HepG2 (cell line): Measurements from ENCODE around the gene NOL4L. TPM values are rescaled to one million over a fixed set of nuclear protein-coding genes. Genes with fewer than 3 reads are reported as not detected.
A peak's percentile ranks its signal among the peaks of the same experiment; 100 is the strongest.

ENCODE experiments used
- AHR ChIP-seq: IDR thresholded peaks from 2 replicates; pipeline ENCODE4 v1.6.1; 2018; ENCODE audit warnings: missing genetic modification reagents, missing compliant biosample characterization
- AKNA ChIP-seq: sonication (generic); formaldehyde crosslinking; IDR thresholded peaks from 2 replicates; pipeline ENCODE4 v1.4.0; 2020; ENCODE audit warnings: missing genetic modification reagents, borderline replicate concordance
- CBFB ChIP-seq: sonication (generic); formaldehyde crosslinking; IDR thresholded peaks from 2 replicates; pipeline ENCODE4 v1.4.0; 2020; ENCODE audit warnings: missing genetic modification reagents
- CENPT ChIP-seq: sonication (generic); formaldehyde crosslinking; IDR thresholded peaks from 2 replicates; pipeline ENCODE4 v1.8.0; 2022; ENCODE audit warnings: low read depth, mild to moderate bottlenecking, moderate library complexity, missing genetic modification reagents
- EED ChIP-seq: sonication (generic); formaldehyde crosslinking; IDR thresholded peaks from 2 replicates; pipeline ENCODE4 v1.5.0; 2020; ENCODE audit warnings: mild to moderate bottlenecking, missing genetic modification reagents
- HBP1 ChIP-seq: IDR thresholded peaks from 2 replicates; pipeline ENCODE4 v1.6.1; 2016; ENCODE audit warnings: low read depth, control low read depth
- HNF4G ChIP-seq, 2 experiments: sonication (generic) in 1 of 2; formaldehyde crosslinking in 1 of 2; IDR thresholded peaks; 2 replicates each; pipeline versions ENCODE4 v1.4.0 to v1.6.1; 2011 to 2020; ENCODE audit warnings: borderline replicate concordance in 2 of 2, low read depth in 2 of 2, mild to moderate bottlenecking in 2 of 2, low read length in 1 of 2, missing genetic modification reagents in 1 of 2, moderate library complexity in 1 of 2
- IKZF1 ChIP-seq: fragments of 450-650 bp; IDR thresholded peaks from 2 replicates; pipeline ENCODE4 v1.7.1; 2016
- JDP2 ChIP-seq: sonication (generic); formaldehyde crosslinking; IDR thresholded peaks from 2 replicates; pipeline ENCODE4 v1.8.1; 2022; ENCODE audit warnings: missing genetic modification reagents, borderline replicate concordance
- KLF13 ChIP-seq: sonication (generic); formaldehyde crosslinking; IDR thresholded peaks from 2 replicates; pipeline ENCODE4 v1.4.0; 2020; ENCODE audit warnings: mild to moderate bottlenecking, missing genetic modification reagents
- NKX3-1 ChIP-seq: sonication (generic); formaldehyde crosslinking; IDR thresholded peaks from 2 replicates; pipeline ENCODE4 v1.5.0; 2020; ENCODE audit warnings: missing genetic modification reagents
- NONO ChIP-seq, 2 experiments: fragments of 450-650 bp in 1 of 2; sonication (generic) in 1 of 2; formaldehyde crosslinking in 1 of 2; IDR thresholded peaks in 1 of 2; conservative IDR thresholded peaks in 1 of 2; 2 replicates each; pipeline versions ENCODE4 v1.6.1 to v1.8.0; 2017 to 2022; ENCODE audit warnings: mild to moderate bottlenecking in 1 of 2, missing genetic modification reagents in 1 of 2, moderate library complexity in 1 of 2
- PAX8 ChIP-seq: sonication (generic); formaldehyde crosslinking; IDR thresholded peaks from 2 replicates; pipeline ENCODE4 v1.8.0; 2022; ENCODE audit warnings: mild to moderate bottlenecking, missing genetic modification reagents, borderline replicate concordance
- SPEN ChIP-seq: sonication (generic); formaldehyde crosslinking; IDR thresholded peaks from 2 replicates; pipeline ENCODE4 v1.5.1; 2020; ENCODE audit warnings: low read depth, mild to moderate bottlenecking, missing genetic modification reagents
- SRSF4 ChIP-seq: fragments of 200-400 bp; formaldehyde crosslinking; IDR thresholded peaks from one replicate; pipeline ENCODE4 v1.6.1; 2018; ENCODE audit warnings: mild to moderate bottlenecking, low read depth, low read length, moderate library complexity; ENCODE audit not compliant: poor library complexity, severe bottlenecking
- STAT5B ChIP-seq: sonication (generic); formaldehyde crosslinking; IDR thresholded peaks from 2 replicates; pipeline ENCODE4 v1.4.0; 2020; ENCODE audit warnings: missing genetic modification reagents
- SYNCRIP ChIP-seq: fragments of 200-400 bp; formaldehyde crosslinking; IDR thresholded peaks from 2 replicates; pipeline ENCODE4 v1.6.1; 2018; ENCODE audit warnings: mild to moderate bottlenecking, low read depth, low read length; ENCODE audit not compliant: insufficient read depth
- TEAD2 ChIP-seq: sonication (generic); formaldehyde crosslinking; IDR thresholded peaks from 2 replicates; pipeline ENCODE4 v1.9.0; 2021; ENCODE audit warnings: missing genetic modification reagents
- ZBTB8A ChIP-seq: sonication (generic); formaldehyde crosslinking; IDR thresholded peaks from 2 replicates; pipeline ENCODE4 v1.4.0; 2020; ENCODE audit warnings: mild to moderate bottlenecking, low read depth, missing genetic modification reagents, borderline replicate concordance
- ZC3H13 ChIP-seq: sonication (generic); formaldehyde crosslinking; IDR thresholded peaks from 2 replicates; pipeline ENCODE4 v1.8.1; 2023; ENCODE audit warnings: mild to moderate bottlenecking, missing genetic modification reagents, moderate library complexity
- ZNF317 ChIP-seq: sonication (generic); formaldehyde crosslinking; IDR thresholded peaks from 2 replicates; pipeline ENCODE4 v1.5.0; 2020; ENCODE audit warnings: mild to moderate bottlenecking, missing genetic modification reagents
- ZNF788 ChIP-seq: sonication (generic); formaldehyde crosslinking; IDR thresholded peaks from 2 replicates; pipeline ENCODE4 v1.5.0; 2020; ENCODE audit warnings: mild to moderate bottlenecking, missing genetic modification reagents, borderline replicate concordance
- polyA plus RNA-seq, 8 experiments: library from polyadenylated mRNA; depleted of rRNA in 3 of 8; stranded (reverse) in 7 of 8; unstranded in 1 of 8; fragments of >200 nt; fragmentation: Illumina TruSeq in 4 of 8; extraction: Trizol in 4 of 8; gene quantifications; 2 replicates each; pipeline versions ENCODE4 v1.2.1 to v1.2.3, GENCODE V29; 2011 to 2016; ENCODE audit warnings: low read depth in 4 of 8, missing spikeins in 1 of 8, mixed read lengths in 1 of 8; ENCODE audit not compliant: insufficient read depth in 1 of 8
- total RNA-seq, 5 experiments: library from RNA; depleted of rRNA; stranded (reverse); fragments of >200 nt; fragmentation: Illumina TruSeq; extraction: Trizol; gene quantifications; 2 replicates each; pipeline ENCODE4 v1.2.3, GENCODE V29; 2016; ENCODE audit warnings: low read depth in 1 of 5

NOL4L gene
- total and polyA plus RNA-seq, 2 of the 13 experiments (the other 11 are each of a cell fraction or from before 2014, with no cell fraction given) = 16.6 to 35.4 TPM

- 0 out of 2 replicates have a peak, but pooled peaks have one; percentile 27 for TF ChIP-seq AKNA
- peak; percentile 29 for TF ChIP-seq AHR
- no peak for TF ChIP-seq ZC3H13 (CRISPR knock-in tag)
- no peak for TF ChIP-seq STAT5B (CRISPR knock-in tag)
- TF ChIP-seq PAX8 (CRISPR knock-in tag) = no peak
- TF ChIP-seq SRSF4 = no peak
- TF ChIP-seq EED = peak; percentile 62; the same call in 1 of the 2 replicates
- TF ChIP-seq HNF4G (IDR thresholded peaks at IDR 0.05; ENCODE audit: borderline replicate concordance, low read depth, low read length) = peak; percentile 99
- peak; percentile 98; the same call in 1 of the 2 replicates for TF ChIP-seq HNF4G (CRISPR knock-in tag; IDR thresholded peaks at IDR 0.05; ENCODE audit: borderline replicate concordance, low read depth)
- TF ChIP-seq SYNCRIP = no peak
- no peak for TF ChIP-seq JDP2 (CRISPR knock-in tag)
- peak; percentile 88; the same call in 1 of the 2 replicates for TF ChIP-seq HBP1 (CRISPR knock-in tag)
- peak; percentile 78; the same call in 1 of the 2 replicates for TF ChIP-seq NKX3-1
- peak; percentile 92 for TF ChIP-seq SPEN (CRISPR knock-in tag)
- no peak for TF ChIP-seq CENPT
- TF ChIP-seq ZNF788 (CRISPR knock-in tag) = peak; percentile 98
- no peak for TF ChIP-seq NONO (IDR thresholded peaks at IDR 0.05)
- TF ChIP-seq NONO (CRISPR knock-in tag; conservative IDR thresholded peaks at IDR 0.05) = peak; percentile 82; the same call in 1 of the 2 replicates
- peak; percentile 94 for TF ChIP-seq ZNF317 (CRISPR knock-in tag)
- no peak for TF ChIP-seq IKZF1
- TF ChIP-seq CBFB (CRISPR knock-in tag) = peak; percentile 91
- TF ChIP-seq ZBTB8A = no peak
- TF ChIP-seq KLF13 (CRISPR knock-in tag) = peak; percentile 48; the same call in 1 of the 2 replicates
- 0 out of 2 replicates have a peak, but pooled peaks have one; percentile 58 for TF ChIP-seq TEAD2 (CRISPR knock-in tag)
Observed at GRCh38 chr20:32541323-32542258, 43.5 kb downstream of the NOL4L start (continued).
